ENCODE results near the gene SERPINB1.

SERPINB1 gene

DNA sequence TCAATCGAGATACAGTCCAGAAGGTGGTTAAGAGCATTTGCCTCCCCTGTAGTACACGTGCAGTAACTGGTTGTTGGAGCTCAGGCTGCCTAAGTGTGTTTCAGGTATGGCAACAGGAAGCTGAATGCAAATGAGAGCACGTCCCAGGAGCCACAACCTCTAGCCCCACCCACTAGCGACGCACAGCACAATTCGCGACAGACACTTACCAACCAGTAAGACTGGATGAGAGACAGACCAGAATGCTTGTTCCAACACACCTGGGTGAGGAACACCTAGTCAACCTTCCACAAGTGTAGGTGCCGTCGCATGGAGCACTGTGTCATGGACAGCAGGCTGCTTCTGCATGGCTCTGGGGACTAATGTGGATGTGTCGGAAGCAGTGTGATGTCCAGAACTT is 7.2 kb upstream of the SERPINB1 start:
- H3K9ac ChIP-seq (ENCODE audit: low read length): peak overlapping the region; percentile 47
- H3K4me3 ChIP-seq (ENCODE audit: insufficient read depth, low read length, poor library complexity, severe bottlenecking): peak overlapping the region; percentile 36
- peak overlapping the region; percentile 57 for H3K4me2 ChIP-seq (ENCODE audit: low read depth, low read length, poor library complexity, severe bottlenecking)
- H3K9me2 ChIP-seq (replicated peaks; ENCODE audit: insufficient read depth, low read length): no peaks in the 10 kb centered on the region
- H3K36me3 ChIP-seq (ENCODE audit: low read length): no peaks in the 10 kb centered on the region
- TF ChIP-seq EZH2phosphoT487 (conservative IDR thresholded peaks at IDR 0.05; ENCODE audit: low read length): no peak
- TF ChIP-seq, protein P1, sequence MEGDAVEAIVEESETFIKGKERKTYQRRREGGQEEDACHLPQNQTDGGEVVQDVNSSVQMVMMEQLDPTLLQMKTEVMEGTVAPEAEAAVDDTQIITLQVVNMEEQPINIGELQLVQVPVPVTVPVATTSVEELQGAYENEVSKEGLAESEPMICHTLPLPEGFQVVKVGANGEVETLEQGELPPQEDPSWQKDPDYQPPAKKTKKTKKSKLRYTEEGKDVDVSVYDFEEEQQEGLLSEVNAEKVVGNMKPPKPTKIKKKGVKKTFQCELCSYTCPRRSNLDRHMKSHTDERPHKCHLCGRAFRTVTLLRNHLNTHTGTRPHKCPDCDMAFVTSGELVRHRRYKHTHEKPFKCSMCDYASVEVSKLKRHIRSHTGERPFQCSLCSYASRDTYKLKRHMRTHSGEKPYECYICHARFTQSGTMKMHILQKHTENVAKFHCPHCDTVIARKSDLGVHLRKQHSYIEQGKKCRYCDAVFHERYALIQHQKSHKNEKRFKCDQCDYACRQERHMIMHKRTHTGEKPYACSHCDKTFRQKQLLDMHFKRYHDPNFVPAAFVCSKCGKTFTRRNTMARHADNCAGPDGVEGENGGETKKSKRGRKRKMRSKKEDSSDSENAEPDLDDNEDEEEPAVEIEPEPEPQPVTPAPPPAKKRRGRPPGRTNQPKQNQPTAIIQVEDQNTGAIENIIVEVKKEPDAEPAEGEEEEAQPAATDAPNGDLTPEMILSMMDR (IDR thresholded peaks at IDR 0.05; ENCODE audit: insufficient read depth, low read length, poor library complexity, severe bottlenecking): no peak
- peak overlapping the region; percentile 84 for H3K27ac ChIP-seq (ENCODE audit: low read depth, low read length)
- H3K27me3 ChIP-seq (ENCODE audit: low read length): no peaks in the 10 kb centered on the region
- H3F3A ChIP-seq (ENCODE audit: insufficient read depth): peaks cover 31% of the 10 kb centered on the region
- no peaks in the 10 kb centered on the region for H3K9me3 ChIP-seq (ENCODE audit: insufficient read depth, low read length)
- H4K20me1 ChIP-seq (ENCODE audit: low read depth, low read length): no peaks in the 10 kb centered on the region
- H2AFZ ChIP-seq (ENCODE audit: low read depth, low read length, severe bottlenecking): no peak overlapping the region
- no peaks in the 10 kb centered on the region for H3K79me2 ChIP-seq (ENCODE audit: insufficient read depth, low read length)

DNA sequence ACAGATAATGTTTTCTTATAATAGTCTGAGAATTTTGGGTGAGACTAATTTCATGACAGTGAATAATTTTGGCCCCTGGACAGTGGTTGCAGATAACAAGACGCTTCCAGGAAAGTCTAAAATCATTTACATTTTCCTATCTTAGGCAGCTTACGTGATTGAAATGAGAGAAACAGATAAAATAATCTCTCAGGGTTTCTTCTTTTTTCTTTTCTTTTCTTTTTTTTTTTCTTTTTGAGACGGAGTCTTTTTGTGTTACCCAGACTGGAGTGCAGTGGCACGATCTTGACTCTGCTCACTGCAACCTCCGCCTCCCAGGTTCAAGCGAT is 4.2 kb upstream of the SERPINB1 start:
- no peak for TF ChIP-seq EZH2phosphoT487 (conservative IDR thresholded peaks at IDR 0.05; ENCODE audit: low read length)
- TF ChIP-seq, protein P1 (IDR thresholded peaks at IDR 0.05; ENCODE audit: insufficient read depth, low read length, poor library complexity, severe bottlenecking): no peak
- Histone ChIP-seq H3K27ac (ENCODE audit: low read depth, low read length) (no peak overlapping the region), H3K9me3 (ENCODE audit: insufficient read depth, low read length) (no peaks in the 10 kb centered on the region), H3K27me3 (ENCODE audit: low read length) (no peaks in the 10 kb centered on the region), H3K4me2 (ENCODE audit: low read depth, low read length, poor library complexity, severe bottlenecking) (peak overlapping the region; percentile 46), H3K9me2 (replicated peaks; ENCODE audit: insufficient read depth, low read length) (no peaks in the 10 kb centered on the region), H3K36me3 (ENCODE audit: low read length) (no peaks in the 10 kb centered on the region), H3K4me3 (ENCODE audit: insufficient read depth, low read length, poor library complexity, severe bottlenecking) (no peak overlapping the region), H2AFZ (ENCODE audit: low read depth, low read length, severe bottlenecking) (peak overlapping the region; percentile 69), H3F3A (ENCODE audit: insufficient read depth) (peaks cover 36% of the 10 kb centered on the region), H4K20me1 (ENCODE audit: low read depth, low read length) (no peaks in the 10 kb centered on the region), H3K79me2 (ENCODE audit: insufficient read depth, low read length) (peaks cover under 1% of the 10 kb centered on the region; the same call in 1 of the 2 replicates), H3K9ac (ENCODE audit: low read length) (peak overlapping the region; percentile 43)

DNA sequence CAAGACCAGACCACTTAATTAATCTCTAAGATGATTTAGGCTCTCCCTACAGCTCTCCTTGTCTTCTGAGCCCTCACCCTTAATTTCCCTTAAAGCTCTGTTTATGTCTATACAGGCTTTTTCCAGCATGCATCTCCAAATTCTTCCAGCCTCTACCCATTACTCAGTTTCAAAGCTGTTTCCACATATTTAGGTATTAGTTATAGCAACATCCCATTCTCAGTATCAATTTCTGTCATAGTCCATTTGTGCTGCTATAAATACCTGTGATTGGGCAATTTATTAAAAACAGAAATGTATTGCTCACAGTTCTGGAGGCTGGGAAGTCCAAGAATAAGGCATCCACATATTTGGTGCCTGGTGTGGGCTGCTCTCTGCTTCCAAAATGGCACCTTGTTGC is 2.3 kb upstream of the SERPINB1 start:
- H3K9me2 ChIP-seq (replicated peaks; ENCODE audit: insufficient read depth, low read length): no peaks in the 10 kb centered on the region
- no peak overlapping the region for H2AFZ ChIP-seq (ENCODE audit: low read depth, low read length, severe bottlenecking)
- H4K20me1 ChIP-seq (ENCODE audit: low read depth, low read length): no peaks in the 10 kb centered on the region
- H3K27me3 ChIP-seq (ENCODE audit: low read length): no peaks in the 10 kb centered on the region
- H3K36me3 ChIP-seq (ENCODE audit: low read length): peaks cover 3% of the 10 kb centered on the region; the same call in 1 of the 2 replicates
- no peak overlapping the region for H3K4me2 ChIP-seq (ENCODE audit: low read depth, low read length, poor library complexity, severe bottlenecking)
- H3K27ac ChIP-seq (ENCODE audit: low read depth, low read length): no peak overlapping the region
- peaks cover 6% of the 10 kb centered on the region; the same call in 1 of the 2 replicates for H3K79me2 ChIP-seq (ENCODE audit: insufficient read depth, low read length)
- H3K9me3 ChIP-seq (ENCODE audit: insufficient read depth, low read length): no peaks in the 10 kb centered on the region
- no peak overlapping the region for H3K4me3 ChIP-seq (ENCODE audit: insufficient read depth, low read length, poor library complexity, severe bottlenecking)
- H3K9ac ChIP-seq (ENCODE audit: low read length): no peak overlapping the region
- peaks cover 29% of the 10 kb centered on the region for H3F3A ChIP-seq (ENCODE audit: insufficient read depth)
- no peak for TF ChIP-seq EZH2phosphoT487 (conservative IDR thresholded peaks at IDR 0.05; ENCODE audit: low read length)
- TF ChIP-seq, protein P1 (IDR thresholded peaks at IDR 0.05; ENCODE audit: insufficient read depth, low read length, poor library complexity, severe bottlenecking): no peak

Measured in SU-DHL-6 (cell line).